GF-D8 (cell line): Measurements from ENCODE around the gene SVOPL.
A peak's percentile ranks its signal among the peaks of the same experiment; 100 is the strongest.

Experiments used
- DNase-seq: peaks from one replicate; lab custom pipeline; 2025; lab: John Stamatoyannopoulos, UW

The SVOPL gene

GRCh38 chr7:138606236-138606635, 94.9 kb downstream of the SVOPL start:
- peak; percentile 88 for DNase-seq

- DNase-seq, result peak; percentile 91
These were observed 97.4 kb downstream of the SVOPL start for GRCh38 chr7:138603549-138604318.

- peak; percentile 87 for DNase-seq
These were observed 98.7 kb downstream of the SVOPL start for GRCh38 chr7:138602451-138602850.

GRCh38 chr7:138595454-138595853, 105.7 kb downstream of the SVOPL start:
- DNase-seq, result no peak

- no peak for DNase-seq
These were observed 111.0 kb downstream of the SVOPL start for GRCh38 chr7:138590154-138590553.

GRCh38 chr7:138588986-138589385, 112.2 kb downstream of the SVOPL start:
- DNase-seq, result no peak

GRCh38 chr7:138587485-138587884, 113.7 kb downstream of the SVOPL start:
- DNase-seq, result no peak

- no peak for DNase-seq
These were observed 115.7 kb downstream of the SVOPL start for GRCh38 chr7:138585283-138585993.

GRCh38 chr7:138584696-138585095, 116.5 kb downstream of the SVOPL start:
- DNase-seq, result no peak

- DNase-seq, result no peak
These were observed 116.9 kb downstream of the SVOPL start for GRCh38 chr7:138584283-138584682.

- no peak for DNase-seq
These were observed 120.1 kb downstream of the SVOPL start for GRCh38 chr7:138581065-138581464.

GRCh38 chr7:138579671-138580070, 121.5 kb downstream of the SVOPL start:
- DNase-seq, result no peak

- no peak for DNase-seq
These were observed 122.0 kb downstream of the SVOPL start for GRCh38 chr7:138579136-138579535.

GRCh38 chr7:138575897-138576428, 125.2 kb downstream of the SVOPL start:
- no peak for DNase-seq

GRCh38 chr7:138573741-138574140, 127.4 kb downstream of the SVOPL start:
- no peak for DNase-seq

GRCh38 chr7:138570715-138571114, 130.4 kb downstream of the SVOPL start:
- DNase-seq, result no peak

GRCh38 chr7:138569418-138569817, 131.7 kb downstream of the SVOPL start:
- DNase-seq, result no peak

GRCh38 chr7:138568655-138569054, 132.5 kb downstream of the SVOPL start:
- no peak for DNase-seq

GRCh38 chr7:138565451-138566114, 135.6 kb downstream of the SVOPL start:
- peak; percentile 87 for DNase-seq

- no peak for DNase-seq
These were observed 136.1 kb downstream of the SVOPL start for GRCh38 chr7:138565071-138565450.

- no peak for DNase-seq
These were observed 136.8 kb downstream of the SVOPL start for GRCh38 chr7:138564365-138564764.

GRCh38 chr7:138563808-138564207, 137.4 kb downstream of the SVOPL start:
- DNase-seq, result no peak

- no peak for DNase-seq
These were observed 141.7 kb downstream of the SVOPL start for GRCh38 chr7:138559448-138559847.
